Muscle layer of duodenum (tissue), 2 donors: Measurements from ENCODE around the gene TARS2.

Experiments
- H3K27ac ChIP-seq: one replicate; pipeline ENCODE4 v1.7.0; 2013; ENCODE audit warnings: mild to moderate bottlenecking, low read length
- H3K27me3 ChIP-seq: one replicate; pipeline ENCODE4 v1.7.0; 2013; ENCODE audit warnings: low read depth, mild to moderate bottlenecking, control low read depth, low read length
- H3K36me3 ChIP-seq, 2 donors: one replicate each; pipeline ENCODE4 v1.7.0; 2013; ENCODE audit warnings: low read length in 2 of 2, control low read depth in 1 of 2, mild to moderate bottlenecking in 1 of 2; ENCODE audit not compliant: insufficient read depth in 2 of 2, control insufficient read depth in 1 of 2
- H3K4me1 ChIP-seq, 2 donors: one replicate each; pipeline ENCODE4 v1.7.0; 2013; ENCODE audit warnings: low read length in 2 of 2, mild to moderate bottlenecking in 2 of 2, control low read depth in 1 of 2, moderate library complexity in 1 of 2; ENCODE audit not compliant: insufficient read depth in 2 of 2, control insufficient read depth in 1 of 2
- H3K4me3 ChIP-seq, 2 donors: one replicate each; pipeline ENCODE4 v1.7.0; 2013; ENCODE audit warnings: low read length in 2 of 2, low read depth in 1 of 2, mild to moderate bottlenecking in 1 of 2
- H3K9me3 ChIP-seq, 2 donors: one replicate each; pipeline ENCODE4 v1.7.0; 2013; ENCODE audit warnings: low read length in 2 of 2, control low read depth in 1 of 2, mild to moderate bottlenecking in 1 of 2; ENCODE audit not compliant: control insufficient read depth in 1 of 2
- donor health status: healthy.

Gene TARS2

GRCh38 chr1:150521196-150521968, 34.2 kb downstream of the TARS2 start:
- Histone ChIP-seq H3K27me3 (no peaks in the 10 kb centered on the region), H3K27ac (no peak overlapping the region), H3K36me3 (no peaks in the 10 kb centered on the region), H3K4me1 (peaks cover 2 to 3% of the 10 kb centered on the region in 2 donors), H3K4me3 (no peak overlapping the region), H3K9me3 (no peaks in the 10 kb centered on the region)

GRCh38 chr1:150525348-150525747, 38.1 kb downstream of the TARS2 start:
- Histone ChIP-seq H3K36me3 (no peaks in the 10 kb centered on the region), H3K4me3 (no peak overlapping the region), H3K4me1 (peaks cover 4 to 10% of the 10 kb centered on the region in 2 donors), H3K27ac (no peak overlapping the region), H3K9me3 (no peaks in the 10 kb centered on the region), H3K27me3 (no peaks in the 10 kb centered on the region)

- no peak overlapping the region for H3K27ac ChIP-seq
- no peaks in the 10 kb centered on the region for H3K9me3 ChIP-seq
- no peaks in the 10 kb centered on the region for H3K36me3 ChIP-seq
- no peak overlapping the region for H3K4me3 ChIP-seq
- no peaks in the 10 kb centered on the region for H3K27me3 ChIP-seq
- peaks cover 8 to 16% of the 10 kb centered on the region in 2 donors for H3K4me1 ChIP-seq
These were observed 41.0 kb downstream of the TARS2 start for GRCh38 chr1:150528196-150528595.

GRCh38 chr1:150529017-150529416, 41.8 kb downstream of the TARS2 start:
- Histone ChIP-seq H3K4me3 (no peak overlapping the region), H3K4me1 (peaks cover 8 to 21% of the 10 kb centered on the region in 2 donors), H3K36me3 (no peaks in the 10 kb centered on the region), H3K9me3 (no peaks in the 10 kb centered on the region), H3K27ac (peak overlapping the region; percentile 68), H3K27me3 (no peaks in the 10 kb centered on the region)

- Histone ChIP-seq H3K36me3 (no peaks in the 10 kb centered on the region), H3K9me3 (no peaks in the 10 kb centered on the region), H3K4me3 (no peak overlapping the region), H3K27ac (no peak overlapping the region), H3K27me3 (no peaks in the 10 kb centered on the region), H3K4me1 (peaks cover 8 to 23% of the 10 kb centered on the region in 2 donors)
These were observed 43.4 kb downstream of the TARS2 start for GRCh38 chr1:150530491-150531159.

- H3K36me3 ChIP-seq, result no peaks in the 10 kb centered on the region
These were observed 45.6 kb downstream of the TARS2 start for GRCh38 chr1:150532860-150533259.

GRCh38 chr1:150534002-150534401, 46.8 kb downstream of the TARS2 start:
- Histone ChIP-seq H3K27ac (no peak overlapping the region), H3K9me3 (no peaks in the 10 kb centered on the region), H3K27me3 (no peaks in the 10 kb centered on the region), H3K4me3 (no peak overlapping the region), H3K4me1 (peaks cover 14 to 36% of the 10 kb centered on the region in 2 donors), H3K36me3 (no peaks in the 10 kb centered on the region)

More at GRCh38 chr1:150532860-150533259, 45.6 kb downstream of the TARS2 start:
- Histone ChIP-seq H3K9me3 (no peaks in the 10 kb centered on the region), H3K4me3 (peak overlapping the region in 1 of 2 donors; percentile 16), H3K27me3 (no peaks in the 10 kb centered on the region), H3K4me1 (peaks cover 8 to 30% of the 10 kb centered on the region in 2 donors), H3K27ac (peak overlapping the region; percentile 88)

GRCh38 chr1:150535511-150536287, 48.5 kb downstream of the TARS2 start:
- Histone ChIP-seq H3K36me3 (no peaks in the 10 kb centered on the region), H3K27me3 (no peaks in the 10 kb centered on the region)

GRCh38 chr1:150536836-150537731, 49.9 kb downstream of the TARS2 start:
- H3K4me1 ChIP-seq, result peaks cover 11 to 30% of the 10 kb centered on the region in 2 donors
- H3K9me3 ChIP-seq, result no peaks in the 10 kb centered on the region
- H3K27me3 ChIP-seq, result no peaks in the 10 kb centered on the region
- H3K36me3 ChIP-seq, result no peaks in the 10 kb centered on the region
- H3K27ac ChIP-seq, result peak overlapping the region; percentile 45
- no peak overlapping the region for H3K4me3 ChIP-seq

More at GRCh38 chr1:150535511-150536287, 48.5 kb downstream of the TARS2 start:
- no peaks in the 10 kb centered on the region for H3K9me3 ChIP-seq
- H3K4me3 ChIP-seq, result no peak overlapping the region
- peaks cover 11 to 30% of the 10 kb centered on the region in 2 donors for H3K4me1 ChIP-seq
- no peak overlapping the region for H3K27ac ChIP-seq

- H3K36me3 ChIP-seq, result no peaks in the 10 kb centered on the region
- H3K9me3 ChIP-seq, result no peaks in the 10 kb centered on the region
- peaks cover 7 to 26% of the 10 kb centered on the region in 2 donors for H3K4me1 ChIP-seq
- H3K27me3 ChIP-seq, result no peaks in the 10 kb centered on the region
- no peak overlapping the region for H3K4me3 ChIP-seq
- H3K27ac ChIP-seq, result peak overlapping the region; percentile 45
These were observed 50.8 kb downstream of the TARS2 start for GRCh38 chr1:150537732-150538684.
